Heart left ventricle (tissue), 16 donors: Measurements from ENCODE around the gene DDC. TPM values are rescaled to one million over a fixed set of nuclear protein-coding genes. Genes with fewer than 3 reads are reported as not detected.

Experiments used
- ATAC-seq, 4 donors: fragments of 200-7000 bp; cut with Tn5 transposase; one replicate each; pipeline ENCODE4 v1.9.1; 2020 to 2022; ENCODE audit warnings: moderate library complexity in 4 of 4, mild to moderate bottlenecking in 3 of 4, moderate number of reproducible peaks in 1 of 4
- DNase-seq, 5 donors: peaks; one replicate each; pipeline ENCODE4 v3.0.0-alpha.2; 2020
- H3K27ac ChIP-seq, 12 donors: fragments of 200-600 bp; sonication (generic) in 4 of 12; one replicate each; pipeline versions ENCODE4 v1.5.0 to v1.8.0; 2016 to 2022; ENCODE audit warnings: mild to moderate bottlenecking in 2 of 12
- H3K27me3 ChIP-seq, 9 donors: fragments of 200-600 bp; sonication (generic) in 2 of 9; one replicate each; pipeline versions ENCODE4 v1.5.1 to v1.8.0; 2016 to 2022; ENCODE audit warnings: mild to moderate bottlenecking in 3 of 9
- H3K36me3 ChIP-seq, 9 donors: fragments of 200-600 bp; sonication (generic) in 2 of 9; one replicate each; pipeline versions ENCODE4 v1.5.0 to v1.8.0; 2018 to 2022; ENCODE audit warnings: mild to moderate bottlenecking in 2 of 9
- H3K4me1 ChIP-seq, 12 donors: fragments of 200-600 bp; sonication (generic) in 4 of 12; one replicate each; pipeline versions ENCODE4 v1.5.0 to v1.8.0; 2016 to 2022; ENCODE audit warnings: mild to moderate bottlenecking in 3 of 12
- H3K4me3 ChIP-seq, 12 donors: fragments of 200-600 bp; sonication (generic) in 4 of 12; one replicate each; pipeline versions ENCODE4 v1.5.0 to v1.8.0; 2017 to 2022; ENCODE audit warnings: mild to moderate bottlenecking in 9 of 12, moderate library complexity in 4 of 12
- H3K9me3 ChIP-seq, 12 donors: fragments of 200-600 bp; sonication (generic) in 4 of 12; one replicate each; pipeline versions ENCODE4 v1.5.0 to v1.8.0; 2016 to 2022; ENCODE audit warnings: mild to moderate bottlenecking in 1 of 12
- CTCF ChIP-seq, 12 donors: fragments of 200-600 bp; sonication (generic) in 4 of 12; IDR thresholded peaks; one replicate each; pipeline versions ENCODE4 v1.5.0 to v1.8.0; 2018 to 2022; ENCODE audit warnings: antibody characterized with exemption in 12 of 12, mild to moderate bottlenecking in 5 of 12
- POLR2A ChIP-seq, 2 donors: fragments of 450-650 bp; IDR thresholded peaks; one replicate each; pipeline ENCODE4 v1.6.1; 2017; ENCODE audit warnings: antibody characterized with exemption in 2 of 2, mild to moderate bottlenecking in 2 of 2, moderate library complexity in 2 of 2
- WGBS, 4 donors: extraction: QIAGEN DNeasy Blood & Tissue Kit in 2 of 4; methylation state at CpG; one replicate each; pipeline versions ENCODE4 v1.1.5 to v1.1.7; 2013 to 2018; 5-methylcytosine and 5-hydroxymethylcytosine counted together
- intact Hi-C, 10 donors: fragments of 100-400 bp; cut with DNase I; formaldehyde crosslinking; loops; one replicate each; pipeline versions ENCODE4 v1.11.1 to v1.14.2; 2022
- polyA plus RNA-seq, 2 donors: library from polyadenylated mRNA; stranded (reverse); fragments of 200-250 nt; gene quantifications; one replicate each; pipeline ENCODE4 v1.2.3, GENCODE V29; 2013
- total RNA-seq, 9 donors: library from RNA; depleted of rRNA in 2 of 9; stranded (reverse); fragments of >200 nt in 2 of 9; fragmentation: NEBNext Ultra II Directional in 3 of 9; extraction: Animal tissue kit (Norgen Biotek cat#: 25700) in 3 of 9; gene quantifications; one replicate each; pipeline versions ENCODE4 v1.1.0 to v1.2.4, GENCODE V29; 2016 to 2023
- donor health status: ischemic (EF 13 %, LVEDD 7.1; RV severe dilation, severe dysfunction).
- donor health status: healthy with polysubstance abuse.
- donor health status: DM: no; HTN: yes; CAD: no.
- donor health status: DM: no; HTN: no; CAD: no.
- donor health status: ischemic (EF 25% LVEDD 6.9; RV normal size, moderate dysfunction).
- donor health status: ischemic (EF 25% LVEDD 5.7; RV mildly dilated, moderate dysfunction).
- donor health status: healthy.
- donor health status: DM: yes; HTN: yes; CAD: no.
- donor health status: ischemic (EF 35%, LVEDD 5.7; RV mildly dilated, moderate dysfunction).
- donor health status: nonischemic (EF 11% LVEDD 7.7; RV severe dilation, severe dysfunction).
- donor health status: DM: yes; HTN: yes; CAD: no.
- donor health status: PGD.
- donor health status: ischemic (EF 29% LVEDD 5.4; RV normal size, mild dysfunction).
- donor health status: nonischemic (EF 23%, LVEDD 6.1; RV moderate dilation, normal function).

DDC gene
- total and polyA plus RNA-seq, 11 donors: 0.08 TPM; not detected in 10

GRCh38 chr7:50605059-50605458 is 39.9 kb upstream of the DDC start:
- Histone ChIP-seq H3K4me1 (peaks cover 0 to 13% (median 0%) of the 10 kb centered on the region in 12 donors), H3K9me3 (no peaks in the 10 kb centered on the region), H3K4me3 (no peak overlapping the region), H3K36me3 (peaks cover 0 to 96% (median 71%) of the 10 kb centered on the region in 9 donors), H3K27me3 (no peaks in the 10 kb centered on the region), H3K27ac (no peak overlapping the region)
- peak in 1 of 4 donors; percentile 44 for ATAC-seq
- no peak for DNase-seq
- 94 to 97% (median 95%) methylated on average over 13 of the region's 13 CpGs for WGBS, 4 donors
- intact Hi-C loops: loop anchor here in 3 of 10 donors (5.0 to 10.0 kb wide), 2 partner anchors 123 to 550 kb away; no protein-coding TSS in a partner anchor
- no peak for TF ChIP-seq CTCF (IDR thresholded peaks at IDR 0.05)
- no peak for TF ChIP-seq POLR2A (IDR thresholded peaks at IDR 0.05)

GRCh38 chr7:50603287-50603686 is 38.1 kb upstream of the DDC start:
- DNase-seq (no peak), ATAC-seq (no peak)
- H3K36me3 ChIP-seq: peaks cover 0 to 97% (median 63%) of the 10 kb centered on the region in 9 donors
- WGBS, 4 donors: 85 to 89% (median 87%) methylated on average over 6 to 7 of the region's 7 CpGs
- H3K27ac ChIP-seq: no peak overlapping the region
- no peaks in the 10 kb centered on the region for H3K27me3 ChIP-seq
- H3K9me3 ChIP-seq: no peaks in the 10 kb centered on the region
- TF ChIP-seq POLR2A (IDR thresholded peaks at IDR 0.05) (no peak), CTCF (IDR thresholded peaks at IDR 0.05) (no peak)
- H3K4me1 ChIP-seq: peaks cover 0 to 8% (median 0%) of the 10 kb centered on the region in 12 donors
- no peak overlapping the region for H3K4me3 ChIP-seq
- intact Hi-C loops: loop anchor here in 2 of 10 donors (10.0 kb wide), 1 partner anchor 552 kb away; no protein-coding TSS in a partner anchor

GRCh38 chr7:50599385-50599784 is 34.2 kb upstream of the DDC start:
- Histone ChIP-seq H3K27ac (no peak overlapping the region), H3K36me3 (peaks cover 0 to 92% (median 57%) of the 10 kb centered on the region in 9 donors), H3K4me1 (no peaks in the 10 kb centered on the region), H3K9me3 (no peaks in the 10 kb centered on the region), H3K4me3 (no peak overlapping the region), H3K27me3 (no peaks in the 10 kb centered on the region)
- WGBS, 4 donors: 93 to 97% (median 94%) methylated on average over 12 of the region's 12 CpGs
- no peak for ATAC-seq
- no peak for DNase-seq
- TF ChIP-seq CTCF (IDR thresholded peaks at IDR 0.05) (no peak), POLR2A (IDR thresholded peaks at IDR 0.05) (no peak)
- intact Hi-C loops: loop anchor here in 5 of 10 donors (5.0 to 10.0 kb wide), 3 partner anchors 125 to 465 kb away; no protein-coding TSS in a partner anchor

- TF ChIP-seq CTCF (IDR thresholded peaks at IDR 0.05) (no peak), POLR2A (IDR thresholded peaks at IDR 0.05) (no peak)
- intact Hi-C loops: loop anchor here in 5 of 10 donors (5.0 to 10.0 kb wide), 3 partner anchors 124 to 466 kb away; no protein-coding TSS in a partner anchor
- DNase-seq (no peak), ATAC-seq (peak in 1 of 4 donors; percentile 33)
- H3K27ac ChIP-seq: no peak overlapping the region
- no peak overlapping the region for H3K4me3 ChIP-seq
- peaks cover 0 to 92% (median 54%) of the 10 kb centered on the region in 9 donors for H3K36me3 ChIP-seq
- no peaks in the 10 kb centered on the region for H3K9me3 ChIP-seq
- no peaks in the 10 kb centered on the region for H3K4me1 ChIP-seq
- 87 to 92% (median 89%) methylated on average over 18 of the region's 18 CpGs for WGBS, 4 donors
- no peaks in the 10 kb centered on the region for H3K27me3 ChIP-seq
Measured at GRCh38 chr7:50598460-50599343, 33.5 kb upstream of the DDC start.
